HG03575 (cell line): ENCODE results near the gene ANKRD27.

Experiments used
- ATAC-seq: cut with Tn5 transposase; IDR thresholded peaks from one replicate; pipeline ENCODE4 v1.9.1; 2021; ENCODE audit not compliant: unreplicated experiment, insufficient number of reproducible peaks, low FRiP score; ENCODE audit errors: extremely low read depth

Gene ANKRD27

GRCh38 chr19:32691952-32692726 lies 17.2 kb upstream of the ANKRD27 start:
- ATAC-seq, result no peak

GRCh38 chr19:32691291-32691951 lies 16.4 kb upstream of the ANKRD27 start, which contains the start of gene NUDT19:
Gene NUDT19 (plus strand): TSS chr19:32691821. CDS start chr19:32691961, 140 bp downstream.
- no peak for ATAC-seq

GRCh38 chr19:32688311-32688710 lies 13.3 kb upstream of the ANKRD27 start:
- no peak for ATAC-seq

- no peak for ATAC-seq
These were observed 12.7 kb upstream of the ANKRD27 start for GRCh38 chr19:32687681-32688080.

GRCh38 chr19:32686847-32687475 lies 12.0 kb upstream of the ANKRD27 start:
- ATAC-seq, result no peak

- ATAC-seq, result no peak
These were observed 7.3 kb upstream of the ANKRD27 start for GRCh38 chr19:32682317-32682716.

GRCh38 chr19:32680986-32681385 lies 6.0 kb upstream of the ANKRD27 start:
- no peak for ATAC-seq

GRCh38 chr19:32677657-32678056 lies 2.7 kb upstream of the ANKRD27 start:
- ATAC-seq, result no peak

GRCh38 chr19:32676895-32677359 lies 1.9 kb upstream of the ANKRD27 start:
- ATAC-seq, result no peak

GRCh38 chr19:32676186-32676894 lies 1.4 kb upstream of the ANKRD27 start:
- no peak for ATAC-seq

GRCh38 chr19:32675720-32676185 lies 773 bp upstream of the ANKRD27 start, which contains the start of gene RGS9BP:
Gene RGS9BP (plus strand): TSS chr19:32675848. CDS start chr19:32676264, 416 bp downstream.
- no peak for ATAC-seq

- ATAC-seq, result no peak
These were observed 638 bp downstream of the ANKRD27 start for GRCh38 chr19:32674153-32674930.

- no peak for ATAC-seq
These were observed 1.4 kb downstream of the ANKRD27 start for GRCh38 chr19:32673573-32673972.

- ATAC-seq, result no peak
These were observed 2.1 kb downstream of the ANKRD27 start for GRCh38 chr19:32672841-32673240.

- no peak for ATAC-seq
These were observed 2.9 kb downstream of the ANKRD27 start for GRCh38 chr19:32671883-32672593.

- no peak for ATAC-seq
These were observed 5.7 kb downstream of the ANKRD27 start for GRCh38 chr19:32669310-32669709.

GRCh38 chr19:32666084-32666483 lies 8.9 kb downstream of the ANKRD27 start:
- no peak for ATAC-seq

GRCh38 chr19:32662186-32662585 lies 12.8 kb downstream of the ANKRD27 start:
- ATAC-seq, result no peak
